GM11168 (cell line): ENCODE results near the gene FSCN2.

ENCODE experiments used
- in situ Hi-C: fragments of 300-500 bp; cut with MboI; formaldehyde crosslinking; loops from one replicate; pipeline ENCODE4 v1.12.0; 2022; ENCODE audit warnings: low sequenced_read_pairs; ENCODE audit not compliant: unreplicated experiment

Gene FSCN2

GRCh38 chr17:81489012-81489997, 38.9 kb upstream of the FSCN2 start:
- in situ Hi-C loops = loop anchor here (25.0 kb wide), 2 partner anchors 202 to 352 kb away; partner anchors contain the start of gene SLC38A10

GRCh38 chr17:81489998-81490992, 37.9 kb upstream of the FSCN2 start:
- in situ Hi-C loops = loop anchor here (25.0 kb wide), 2 partner anchors 203 to 353 kb away; partner anchors contain the start of gene SLC38A10

- in situ Hi-C loops = loop anchor here (25.0 kb wide), 2 partner anchors 204 to 354 kb away; partner anchors contain the start of gene SLC38A10
These were observed 37.0 kb upstream of the FSCN2 start for GRCh38 chr17:81491181-81491581.

- in situ Hi-C loops = loop anchor here (25.0 kb wide), 2 partner anchors 204 to 354 kb away; partner anchors contain the start of gene SLC38A10
These were observed 36.4 kb upstream of the FSCN2 start for GRCh38 chr17:81491761-81492160.

GRCh38 chr17:81492202-81492601, 36.0 kb upstream of the FSCN2 start:
- in situ Hi-C loops = loop anchor here (25.0 kb wide), 2 partner anchors 205 to 355 kb away; partner anchors contain the start of gene SLC38A10

- in situ Hi-C loops = loop anchor here (25.0 kb wide), 2 partner anchors 205 to 355 kb away; partner anchors contain the start of gene SLC38A10
These were observed 35.5 kb upstream of the FSCN2 start for GRCh38 chr17:81492706-81493105.

- in situ Hi-C loops = loop anchor here (25.0 kb wide), 2 partner anchors 206 to 356 kb away; partner anchors contain the start of gene SLC38A10
These were observed 34.8 kb upstream of the FSCN2 start for GRCh38 chr17:81493198-81494038.

- in situ Hi-C loops = loop anchor here (25.0 kb wide), 2 partner anchors 208 to 358 kb away; partner anchors contain the start of gene SLC38A10
These were observed 33.4 kb upstream of the FSCN2 start for GRCh38 chr17:81494626-81495377.

- in situ Hi-C loops = loop anchor here (25.0 kb wide), 2 partner anchors 212 to 362 kb away; partner anchors contain the start of gene SLC38A10
These were observed 29.1 kb upstream of the FSCN2 start for GRCh38 chr17:81498953-81499600.

- in situ Hi-C loops = loop anchor here (25.0 kb wide), 2 partner anchors 212 to 362 kb away; partner anchors contain the start of gene SLC38A10
These were observed 28.6 kb upstream of the FSCN2 start for GRCh38 chr17:81499601-81499970.

GRCh38 chr17:81500047-81500446, 28.1 kb upstream of the FSCN2 start:
- in situ Hi-C loops = no loop called here

- in situ Hi-C loops = no loop called here
These were observed 25.6 kb upstream of the FSCN2 start for GRCh38 chr17:81502471-81503017.

GRCh38 chr17:81503619-81504018, 24.6 kb upstream of the FSCN2 start:
- in situ Hi-C loops = no loop called here

GRCh38 chr17:81508639-81509206, 19.5 kb upstream of the FSCN2 start:
- in situ Hi-C loops = no loop called here

- in situ Hi-C loops = no loop called here
These were observed 18.8 kb upstream of the FSCN2 start for GRCh38 chr17:81509207-81509971.
